Tibial nerve (tissue), 4 donors: ENCODE results near the gene C1orf56.

Experiments
- CTCF ChIP-seq, 5 experiments: fragments of 200-600 bp in 3 of 5; fragments of 450-650 bp in 2 of 5; sonication (generic) in 3 of 5; IDR thresholded peaks; one replicate each; pipeline ENCODE4 v1.5.1; 2016 to 2019; ENCODE audit warnings: antibody characterized with exemption in 5 of 5, mild to moderate bottlenecking in 3 of 5, moderate library complexity in 2 of 5
- EP300 ChIP-seq, 2 donors: sonication (generic); formaldehyde crosslinking; IDR thresholded peaks; one replicate each; pipeline ENCODE4 v1.6.1; 2017; ENCODE audit warnings: antibody characterized with exemption in 2 of 2, mild to moderate bottlenecking in 1 of 2

- TF ChIP-seq EP300 (IDR thresholded peaks at IDR 0.05) (no peak), CTCF (IDR thresholded peaks at IDR 0.05) (no peak)
Measured at GRCh38 chr1:151039521-151039920, 8.0 kb upstream of the C1orf56 start.
